Parathyroid adenoma (tissue), 2 donors: ENCODE results near the gene ZNF691.

Experiments
- H2AFZ ChIP-seq: fragments of 300-600 bp; sonication (generic); one replicate; pipeline ENCODE4 v1.7.0; 2017; ENCODE audit warnings: antibody characterized with exemption, mild to moderate bottlenecking
- H3K27ac ChIP-seq: fragments of 300-600 bp; sonication (generic); one replicate; pipeline ENCODE4 v1.7.0; 2017
- H3K27me3 ChIP-seq: fragments of 300-600 bp; sonication (generic); one replicate; pipeline ENCODE4 v1.7.0; 2017; ENCODE audit warnings: low read length; ENCODE audit not compliant: control insufficient read depth, insufficient read depth
- H3K36me3 ChIP-seq: fragments of 300-600 bp; sonication (generic); one replicate; pipeline ENCODE4 v1.7.0; 2017; ENCODE audit warnings: low read length; ENCODE audit not compliant: control insufficient read depth, insufficient read depth
- H3K4me1 ChIP-seq: fragments of 300-600 bp; sonication (generic); one replicate; pipeline ENCODE4 v1.7.0; 2017; ENCODE audit warnings: control low read depth
- H3K4me2 ChIP-seq: fragments of 300-600 bp; sonication (generic); one replicate; pipeline ENCODE4 v1.7.0; 2017; ENCODE audit warnings: low read length
- H3K4me3 ChIP-seq: fragments of 300-600 bp; sonication (generic); one replicate; pipeline ENCODE4 v1.7.0; 2017; ENCODE audit warnings: low read depth, low read length
- H3K79me2 ChIP-seq: fragments of 300-600 bp; sonication (generic); one replicate; pipeline ENCODE4 v1.7.0; 2017; ENCODE audit warnings: control low read depth
- H3K9ac ChIP-seq: fragments of 300-600 bp; sonication (generic); one replicate; pipeline ENCODE4 v1.7.0; 2017; ENCODE audit warnings: mild to moderate bottlenecking
- H3K9me3 ChIP-seq: fragments of 300-600 bp; sonication (generic); one replicate; pipeline ENCODE4 v1.7.0; 2017; ENCODE audit warnings: low read length; ENCODE audit not compliant: control insufficient read depth
- TF ChIP-seq, protein P1 (sequence below): fragments of 300-600 bp; sonication (generic); IDR thresholded peaks from one replicate; pipeline ENCODE4 v1.7.0; 2017; ENCODE audit warnings: antibody characterized with exemption, mild to moderate bottlenecking
- donor health status: primary hyperparathyroidism.

ZNF691 gene

DNA sequence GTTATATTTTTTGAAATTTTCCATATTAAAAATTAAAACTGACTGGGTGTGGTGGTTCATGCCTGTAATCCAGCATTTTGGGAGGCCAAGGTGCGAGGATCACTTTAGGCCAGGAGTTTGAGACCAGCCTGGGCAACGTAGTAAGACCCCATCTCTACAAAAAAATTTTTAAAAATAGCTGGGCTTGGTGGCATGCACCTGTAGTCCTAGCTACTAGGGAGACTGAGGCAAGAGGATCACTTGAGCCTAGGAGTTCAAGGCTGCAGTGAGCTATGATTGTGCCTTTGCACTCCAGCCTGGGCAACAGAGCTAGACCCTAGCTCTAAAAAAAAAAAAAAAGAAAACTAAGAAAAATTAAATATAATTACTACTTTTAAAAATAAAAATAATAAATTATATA lies 24.7 kb upstream of the ZNF691 start:
- Histone ChIP-seq H3K4me1 (peaks cover 23% of the 10 kb centered on the region), H3K36me3 (no peaks in the 10 kb centered on the region), H3K4me2 (no peak overlapping the region), H3K27ac (no peak overlapping the region), H3K9me3 (no peaks in the 10 kb centered on the region), H3K79me2 (no peaks in the 10 kb centered on the region), H3K4me3 (no peak overlapping the region), H3K9ac (no peak overlapping the region), H3K27me3 (no peaks in the 10 kb centered on the region), H2AFZ (no peak overlapping the region)
- TF ChIP-seq, protein P1, sequence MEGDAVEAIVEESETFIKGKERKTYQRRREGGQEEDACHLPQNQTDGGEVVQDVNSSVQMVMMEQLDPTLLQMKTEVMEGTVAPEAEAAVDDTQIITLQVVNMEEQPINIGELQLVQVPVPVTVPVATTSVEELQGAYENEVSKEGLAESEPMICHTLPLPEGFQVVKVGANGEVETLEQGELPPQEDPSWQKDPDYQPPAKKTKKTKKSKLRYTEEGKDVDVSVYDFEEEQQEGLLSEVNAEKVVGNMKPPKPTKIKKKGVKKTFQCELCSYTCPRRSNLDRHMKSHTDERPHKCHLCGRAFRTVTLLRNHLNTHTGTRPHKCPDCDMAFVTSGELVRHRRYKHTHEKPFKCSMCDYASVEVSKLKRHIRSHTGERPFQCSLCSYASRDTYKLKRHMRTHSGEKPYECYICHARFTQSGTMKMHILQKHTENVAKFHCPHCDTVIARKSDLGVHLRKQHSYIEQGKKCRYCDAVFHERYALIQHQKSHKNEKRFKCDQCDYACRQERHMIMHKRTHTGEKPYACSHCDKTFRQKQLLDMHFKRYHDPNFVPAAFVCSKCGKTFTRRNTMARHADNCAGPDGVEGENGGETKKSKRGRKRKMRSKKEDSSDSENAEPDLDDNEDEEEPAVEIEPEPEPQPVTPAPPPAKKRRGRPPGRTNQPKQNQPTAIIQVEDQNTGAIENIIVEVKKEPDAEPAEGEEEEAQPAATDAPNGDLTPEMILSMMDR, result no peak

DNA sequence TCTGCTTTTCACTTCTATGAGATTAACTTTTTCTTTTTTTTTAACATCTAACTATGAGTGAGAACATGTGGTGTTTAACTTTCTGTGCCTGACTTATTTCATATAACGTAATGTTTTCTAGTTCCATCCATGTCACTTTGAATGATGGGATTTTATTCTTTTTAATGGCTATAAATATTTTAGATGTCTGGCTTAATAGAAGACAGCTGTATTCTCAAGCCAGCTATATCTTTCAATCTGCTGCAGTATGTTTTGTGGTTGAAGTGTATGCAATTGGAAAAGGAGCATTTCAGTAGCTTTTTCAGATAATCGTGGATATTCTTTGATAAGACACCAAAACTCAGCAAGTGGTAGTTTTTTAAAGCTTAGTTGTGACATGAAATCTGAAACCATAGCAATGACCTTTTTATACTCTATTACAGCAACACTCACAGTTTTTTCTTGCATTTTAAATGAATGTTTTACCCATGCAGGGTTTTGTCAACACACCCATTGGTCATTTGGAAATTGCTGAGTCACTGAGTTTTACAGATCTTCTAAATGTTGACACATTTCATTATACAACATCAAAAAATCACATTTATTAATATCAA lies 23.5 kb upstream of the ZNF691 start:
- H3K4me1 ChIP-seq, result peaks cover 23% of the 10 kb centered on the region
- peak overlapping the region; percentile 42 for H3K27ac ChIP-seq
- TF ChIP-seq, protein P1, result no peak
- no peaks in the 10 kb centered on the region for H3K27me3 ChIP-seq
- no peaks in the 10 kb centered on the region for H3K79me2 ChIP-seq
- H3K4me3 ChIP-seq, result no peak overlapping the region
- no peaks in the 10 kb centered on the region for H3K9me3 ChIP-seq
- no peak overlapping the region for H2AFZ ChIP-seq
- no peak overlapping the region for H3K9ac ChIP-seq
- H3K36me3 ChIP-seq, result no peaks in the 10 kb centered on the region
- peak overlapping the region; percentile 30 for H3K4me2 ChIP-seq

DNA sequence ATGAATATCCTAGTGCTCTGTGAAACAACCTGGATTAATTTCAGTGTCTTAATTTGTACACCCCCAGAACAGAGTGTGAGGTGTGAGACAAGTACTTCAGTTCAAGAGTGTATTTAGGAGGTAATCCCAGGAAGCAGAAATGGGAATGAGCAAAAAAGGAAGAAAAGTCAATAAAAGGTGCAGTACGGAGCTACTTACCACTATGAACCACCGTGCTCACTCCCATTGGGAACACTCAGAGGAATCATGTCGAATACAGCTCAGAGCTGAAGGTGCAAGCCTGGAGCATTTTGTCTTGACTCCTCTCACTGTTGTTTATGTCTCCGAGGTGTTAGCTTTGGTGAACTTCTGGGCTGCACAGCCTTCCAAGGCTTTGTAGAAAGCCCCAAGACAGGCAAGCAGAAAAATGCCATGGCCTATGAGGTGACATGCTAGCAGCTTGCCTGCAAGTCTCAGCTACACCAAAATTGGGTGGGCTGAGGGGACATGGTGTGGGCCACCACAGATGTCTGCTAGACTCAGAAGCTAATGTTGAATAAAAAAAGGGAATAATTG lies 21.9 kb upstream of the ZNF691 start:
- Histone ChIP-seq H3K79me2 (no peaks in the 10 kb centered on the region), H3K4me1 (peaks cover 23% of the 10 kb centered on the region), H3K27me3 (no peaks in the 10 kb centered on the region), H3K27ac (peak overlapping the region; percentile 19), H3K36me3 (no peaks in the 10 kb centered on the region), H3K4me3 (no peak overlapping the region), H3K4me2 (no peak overlapping the region), H2AFZ (no peak overlapping the region), H3K9ac (no peak overlapping the region), H3K9me3 (no peaks in the 10 kb centered on the region)
- TF ChIP-seq, protein P1, result no peak

DNA sequence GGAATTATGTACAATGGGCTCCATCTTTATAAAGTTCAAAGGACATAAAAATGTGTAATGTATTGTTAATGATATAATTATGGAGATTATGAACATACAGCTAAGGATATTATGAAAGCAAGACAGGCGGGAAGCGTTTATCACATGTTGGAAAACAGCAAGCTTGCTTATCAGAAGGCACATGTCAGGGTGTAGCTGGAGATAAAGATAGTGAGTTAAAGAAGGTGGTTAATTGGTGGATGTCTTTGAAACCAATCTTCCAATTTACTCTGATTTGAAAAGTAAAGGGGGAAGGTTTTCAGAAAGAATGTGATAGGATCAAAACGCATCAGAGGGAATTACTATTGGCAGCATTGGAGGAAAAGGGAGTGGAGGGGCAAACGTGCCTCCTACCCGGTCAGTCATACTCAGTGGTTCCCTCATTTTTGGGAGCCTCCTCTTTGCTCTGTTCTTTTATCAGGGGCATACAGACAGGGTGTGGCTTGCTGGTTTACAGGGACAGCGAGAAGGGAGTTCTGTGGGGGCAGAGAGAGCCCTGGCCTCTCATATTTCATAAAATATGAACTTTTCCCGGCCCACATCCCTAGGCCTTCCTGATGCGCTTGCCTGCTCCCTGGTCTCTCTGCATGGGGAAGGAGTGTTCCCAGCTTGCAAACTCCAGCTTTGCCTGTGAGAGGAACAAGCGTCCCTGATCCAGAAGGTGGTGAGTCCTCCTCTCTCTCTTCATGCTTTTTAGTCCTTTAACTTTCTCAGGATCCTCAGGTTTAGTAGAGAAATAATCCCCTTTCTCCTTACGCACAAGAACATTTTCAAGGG lies 21.2 kb upstream of the ZNF691 start:
- TF ChIP-seq, protein P1, result no peak

More for the DNA sequence above, 21.2 kb upstream of the ZNF691 start:
- Histone ChIP-seq H3K4me3 (no peak overlapping the region), H3K9ac (no peak overlapping the region), H3K4me2 (no peak overlapping the region), H3K27ac (peak overlapping the region; percentile 44), H3K4me1 (peaks cover 23% of the 10 kb centered on the region), H3K79me2 (no peaks in the 10 kb centered on the region), H3K36me3 (no peaks in the 10 kb centered on the region), H2AFZ (peak overlapping the region; percentile 46), H3K27me3 (no peaks in the 10 kb centered on the region), H3K9me3 (no peaks in the 10 kb centered on the region)
